ENCODE measurements around the gene CTPS2.
"Not testable (repeated sequence)": the region's sequence is repeated elsewhere in the genome, so short reads cannot be mapped to it uniquely, and the experiment has no call there.

The CTPS2 gene

DNA sequence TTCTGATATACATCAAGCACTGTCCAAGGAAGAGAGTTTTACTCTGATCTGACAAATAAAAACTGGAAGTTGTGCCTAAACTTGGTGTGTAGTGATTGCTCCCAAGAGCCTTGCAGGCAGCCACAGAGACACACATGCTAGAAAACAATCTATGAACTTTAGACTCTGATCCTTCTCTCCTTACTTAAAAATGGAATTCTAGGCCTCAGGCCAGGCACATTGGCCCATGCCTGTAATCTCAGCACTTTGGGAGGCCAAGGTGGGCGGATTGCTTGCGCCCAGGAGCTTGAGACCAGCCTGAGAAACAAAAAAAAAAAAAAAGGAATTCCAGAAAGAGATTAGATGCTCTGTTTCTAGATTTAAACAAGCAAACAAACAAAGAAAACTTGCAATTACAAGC lies 108.1 kb downstream of the CTPS2 start:
- DNase-seq (ENCODE audit: low spot score): no peak

- no peak for DNase-seq (ENCODE audit: low spot score)
Measured at GRCh38 chrX:16603822-16604221, 108.6 kb downstream of the CTPS2 start.

DNA sequence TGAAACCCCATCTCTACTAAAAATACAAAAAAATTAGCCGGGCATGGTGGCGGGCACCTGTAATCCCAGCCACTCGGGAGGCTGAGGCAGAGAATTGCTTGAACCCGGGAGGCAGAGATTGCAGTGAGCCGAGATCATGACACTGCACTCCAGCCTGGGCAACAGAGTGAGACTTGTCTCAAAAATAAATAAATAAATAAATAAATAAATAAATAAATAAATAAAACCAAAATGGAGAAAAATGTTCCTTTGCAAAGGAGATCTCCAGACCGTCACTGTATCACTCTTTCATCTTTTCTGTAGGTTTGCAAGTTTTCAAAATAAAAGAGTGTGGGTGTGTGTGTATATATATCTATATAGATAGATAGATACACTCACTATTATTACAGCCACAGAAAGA lies 109.2 kb downstream of the CTPS2 start:
- DNase-seq (ENCODE audit: low spot score): not testable (repeated sequence)

DNA sequence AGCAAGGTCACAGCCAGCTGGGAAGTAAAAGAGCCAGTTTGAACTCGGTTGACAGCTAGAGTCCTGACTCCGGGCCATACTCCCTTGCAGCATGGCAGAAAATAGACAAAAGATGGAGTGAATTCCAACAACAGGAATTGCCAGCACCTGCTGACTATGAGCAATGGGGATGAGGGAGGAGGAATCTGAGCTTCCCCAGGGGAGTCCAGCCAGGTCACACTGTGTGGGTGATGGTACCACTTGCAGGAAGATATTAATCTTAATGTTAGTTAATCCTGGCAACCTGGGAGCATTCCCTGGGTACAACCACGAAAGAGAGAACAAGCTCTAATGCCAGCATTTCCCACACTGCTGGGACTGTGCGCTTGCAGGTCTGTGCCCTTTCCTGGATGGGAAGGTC lies 110.6 kb downstream of the CTPS2 start:
- DNase-seq (ENCODE audit: low spot score): no peak

DNA sequence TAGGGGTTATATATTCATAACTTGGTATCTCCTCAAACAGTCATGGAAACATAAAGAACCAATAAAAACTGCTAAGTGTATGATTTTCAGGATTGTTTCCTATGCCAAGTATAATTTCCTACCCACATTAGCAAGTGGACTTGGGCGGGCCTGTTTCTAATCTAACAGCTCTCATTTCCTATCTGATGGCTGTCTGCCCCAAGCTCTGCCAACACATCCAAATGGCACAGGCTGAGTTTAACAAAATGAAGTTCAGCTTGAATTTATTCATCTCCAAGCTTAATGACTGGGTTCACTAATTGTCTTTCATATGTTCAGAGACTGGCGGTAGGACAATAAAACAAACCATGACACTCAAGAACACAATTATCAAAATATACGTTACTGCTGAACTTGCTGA lies 118.0 kb downstream of the CTPS2 start:
- no peak for DNase-seq (ENCODE audit: low spot score)

DNA sequence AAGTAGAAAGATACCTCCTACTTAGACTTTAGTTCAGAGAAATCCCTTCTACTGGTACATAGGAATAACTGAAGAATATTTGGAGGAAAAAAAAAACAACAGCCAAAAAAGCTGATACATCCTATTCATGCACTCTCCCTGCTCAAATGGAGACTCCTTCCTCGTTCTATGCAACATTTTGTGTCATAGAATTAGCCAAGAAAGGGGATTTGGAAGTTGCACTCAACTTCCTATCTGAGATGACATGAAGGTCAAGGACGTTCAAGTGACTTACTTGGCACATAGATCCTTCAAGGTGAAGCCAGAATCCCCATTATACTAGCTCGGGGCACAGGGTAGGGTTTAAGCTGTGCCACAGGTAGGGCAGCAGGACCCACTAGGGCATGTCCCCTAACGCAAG lies 118.7 kb downstream of the CTPS2 start:
- DNase-seq (ENCODE audit: low spot score): no peak

- DNase-seq (ENCODE audit: low spot score): no peak
Measured at GRCh38 chrX:16592194-16592770, 120.2 kb downstream of the CTPS2 start.

GRCh38 chrX:16589826-16590225 lies 122.6 kb downstream of the CTPS2 start:
- no peak for DNase-seq (ENCODE audit: low spot score)

DNA sequence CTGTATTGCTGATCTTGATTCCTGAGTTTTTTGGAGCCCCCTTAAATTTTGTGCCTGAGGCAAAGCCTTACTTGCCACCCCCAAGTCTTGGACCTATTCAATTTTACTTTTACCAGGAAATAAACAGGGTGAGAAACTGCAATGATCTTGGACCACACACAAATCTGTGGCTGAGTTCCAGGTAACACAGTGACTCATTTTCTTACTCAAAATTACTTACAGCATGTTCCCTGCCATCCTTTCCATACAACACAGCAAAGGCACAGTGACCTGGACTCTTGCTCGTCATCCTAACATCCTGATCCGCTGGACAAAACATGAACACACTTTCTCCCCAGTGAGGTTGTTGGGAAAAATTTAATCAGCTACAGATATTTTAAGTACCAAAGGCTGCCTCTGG lies 123.3 kb downstream of the CTPS2 start:
- DNase-seq (ENCODE audit: low spot score): peak; percentile 51

DNA sequence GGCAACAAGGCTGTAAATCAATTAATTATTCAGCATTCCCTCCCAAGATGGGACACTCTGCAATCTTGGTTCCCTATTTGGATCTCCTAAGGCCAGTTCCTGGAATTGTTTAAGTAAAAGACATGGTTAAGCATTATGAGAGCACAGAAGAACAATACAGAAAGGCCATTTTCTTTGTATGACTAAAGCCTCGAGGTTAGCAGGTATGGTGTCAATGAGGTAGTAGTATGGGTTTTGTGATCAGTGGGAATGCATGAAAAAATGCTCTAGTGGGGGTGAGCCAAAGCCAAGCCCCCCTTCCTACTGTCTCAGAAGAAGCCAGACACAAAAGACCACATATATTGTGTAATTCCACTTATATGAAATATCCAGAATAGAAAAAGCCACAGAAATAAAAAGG lies 124.2 kb downstream of the CTPS2 start:
- no peak for DNase-seq (ENCODE audit: low spot score)

DNA sequence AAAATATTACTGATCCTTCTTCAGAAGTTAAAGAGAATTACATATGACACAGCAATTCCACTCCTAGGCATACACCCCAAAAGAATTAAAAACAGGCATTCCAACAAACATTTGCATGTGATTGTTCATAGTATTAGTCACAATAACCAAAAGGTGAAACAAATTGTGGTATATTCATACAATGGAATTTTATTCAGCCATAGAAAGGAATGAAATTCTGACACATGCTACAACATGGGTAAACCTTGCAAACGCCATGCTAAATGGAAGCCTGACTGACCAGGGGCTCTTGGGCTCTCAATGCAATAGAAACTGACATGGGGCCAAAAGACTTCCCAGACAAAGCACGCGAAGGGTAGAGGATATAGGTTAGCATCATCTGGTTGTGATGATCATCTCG lies 124.6 kb downstream of the CTPS2 start:
- no peak for DNase-seq (ENCODE audit: low spot score)

DNA sequence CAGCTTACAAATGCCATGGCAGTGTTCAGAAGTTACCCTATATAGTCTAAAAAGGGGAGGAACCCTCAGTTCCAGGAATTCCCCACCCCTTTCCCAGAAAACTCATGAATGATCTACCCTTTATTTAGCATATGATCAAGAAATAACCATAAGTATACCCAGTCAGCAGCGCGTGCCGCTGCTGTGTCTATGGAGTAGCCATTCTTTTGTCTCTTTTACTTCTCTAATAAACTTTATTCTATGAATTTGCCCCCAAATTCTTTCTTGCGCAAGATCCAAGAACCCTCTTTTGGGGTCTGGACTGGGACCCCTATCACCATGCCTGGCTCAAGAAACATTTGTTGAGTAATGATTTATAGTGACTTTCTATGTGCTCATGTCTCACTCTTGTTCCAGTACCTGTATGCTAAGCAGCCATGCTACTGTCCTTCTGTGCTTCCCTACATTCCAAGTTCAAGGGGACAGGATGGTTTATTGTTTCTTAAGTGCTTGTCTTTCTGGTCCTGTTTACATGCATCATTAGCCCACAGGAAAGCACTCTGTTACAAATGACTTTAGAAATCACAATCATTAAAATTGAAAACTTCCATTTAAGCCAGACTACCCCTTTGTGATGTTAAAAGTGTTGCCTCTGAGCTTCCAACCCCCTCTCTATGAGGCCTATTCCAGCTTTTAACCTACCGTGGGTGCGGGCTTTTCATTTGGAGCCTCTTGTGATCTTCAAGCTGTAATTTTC lies 125.9 kb downstream of the CTPS2 start:
- no peak for DNase-seq (ENCODE audit: low spot score)

- no peak for DNase-seq (ENCODE audit: low spot score)
Measured at GRCh38 chrX:16585486-16586376, 126.7 kb downstream of the CTPS2 start.

GRCh38 chrX:16580004-16580797 lies 132.3 kb downstream of the CTPS2 start:
- not testable (repeated sequence) for DNase-seq (ENCODE audit: low spot score)

DNA sequence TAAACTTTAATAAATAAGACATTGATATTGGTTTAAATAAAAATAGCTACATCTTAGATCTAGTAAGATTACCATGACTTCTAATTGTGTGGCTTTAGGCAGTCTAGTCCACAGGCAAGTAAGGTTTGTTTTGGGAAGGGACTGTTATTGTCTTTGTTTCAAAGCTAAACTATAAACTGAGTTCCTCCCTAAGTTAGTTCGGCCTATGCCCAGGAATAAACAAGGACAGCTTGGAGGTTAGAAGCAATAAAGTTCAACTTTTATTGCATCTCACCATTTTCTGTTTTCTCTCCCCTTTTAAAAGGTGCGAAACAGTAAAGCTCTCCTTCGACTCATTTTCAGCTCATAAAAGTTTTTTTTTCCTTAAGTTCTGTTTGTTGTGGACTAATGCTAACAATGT lies 133.0 kb downstream of the CTPS2 start:
- no peak for DNase-seq (ENCODE audit: low spot score)

GRCh38 chrX:16578218-16578617 lies 134.3 kb downstream of the CTPS2 start:
- peak; percentile 24 for DNase-seq (ENCODE audit: low spot score)

DNA sequence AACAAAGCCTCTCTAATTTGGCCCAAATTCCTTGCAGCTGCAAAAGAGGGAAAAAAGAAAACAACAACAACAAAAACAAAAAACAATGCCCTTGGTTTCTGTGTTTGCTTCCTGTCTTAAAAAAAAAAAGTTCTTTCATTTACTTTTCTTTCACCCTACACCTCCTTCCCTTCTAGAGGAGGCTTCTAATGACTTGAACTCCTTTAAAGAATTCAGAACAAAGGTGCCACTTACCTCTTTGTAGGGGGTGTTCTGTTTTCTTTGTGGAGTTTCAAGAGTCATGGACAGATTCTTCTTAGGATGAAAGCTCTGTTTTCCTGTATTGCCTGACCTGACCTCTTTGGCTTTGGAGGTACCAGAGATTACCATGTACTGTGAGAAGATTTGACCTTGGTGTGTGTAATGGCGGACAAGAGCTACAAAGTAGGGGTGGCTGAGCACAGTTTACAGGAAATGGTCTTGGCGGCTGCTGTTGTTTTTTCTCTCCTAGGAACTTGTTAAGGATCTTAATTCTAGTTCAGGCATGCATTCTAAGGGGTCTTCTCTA lies 134.9 kb downstream of the CTPS2 start:
- DNase-seq (ENCODE audit: low spot score): no peak

DNA sequence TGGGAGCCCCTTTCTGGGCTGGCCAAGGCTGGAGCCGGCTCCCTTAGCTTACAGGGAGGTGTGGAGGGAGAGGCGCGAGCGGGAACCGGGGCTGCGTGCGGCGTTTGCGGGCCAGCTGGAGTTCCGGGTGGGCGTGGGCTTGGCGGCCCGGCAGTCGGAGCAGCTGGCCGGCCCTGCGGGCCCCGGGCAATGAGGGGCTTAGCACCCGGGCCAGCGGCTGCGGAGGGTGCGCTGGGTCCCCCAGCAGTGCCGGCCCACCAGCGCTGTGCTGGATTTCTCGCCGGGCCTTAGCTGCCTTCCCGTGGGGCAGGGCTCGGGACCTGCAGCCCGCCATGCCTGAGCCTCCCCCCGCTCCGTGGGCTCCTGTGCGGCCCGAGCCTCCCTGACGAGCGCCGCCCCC lies 137.1 kb downstream of the CTPS2 start:
- DNase-seq (ENCODE audit: low spot score): not testable (repeated sequence)

GRCh38 chrX:16573781-16574180 lies 138.7 kb downstream of the CTPS2 start:
- DNase-seq (ENCODE audit: low spot score): peak; percentile 84

GRCh38 chrX:16567681-16568080 lies 144.8 kb downstream of the CTPS2 start:
- DNase-seq (ENCODE audit: low spot score): no peak

GRCh38 chrX:16566571-16566970 lies 145.9 kb downstream of the CTPS2 start:
- no peak for DNase-seq (ENCODE audit: low spot score)

- DNase-seq (ENCODE audit: low spot score): no peak
Measured at GRCh38 chrX:16560173-16560572, 152.3 kb downstream of the CTPS2 start.
